ENCODE results near the gene KLHL11.
"Not testable (repeated sequence)": the region's sequence is repeated elsewhere in the genome, so short reads cannot be mapped to it uniquely, and the experiment has no call there.

The KLHL11 gene

GRCh38 chr17:41835214-41835799 is 29.9 kb downstream of the KLHL11 start:
- Histone ChIP-seq H3K27ac (peak overlapping the region; percentile 89 to 92), H3K36me3 (peaks cover 15 to 33% (median 26%) of the 10 kb centered on the region in 3 donors), H3K4me1 (peaks cover 0 to 18% (median 15%) of the 10 kb centered on the region in 4 donors), H3K9me3 (no peaks in the 10 kb centered on the region), H3K4me3 (peak overlapping the region; percentile 81 to 83), H3K27me3 (no peaks in the 10 kb centered on the region)
- TF ChIP-seq CTCF (IDR thresholded peaks at IDR 0.05): no peak
- DNase-seq: peak in 1 of 2 donors; percentile 48
- intact Hi-C loops (cut with DNase I; ENCODE audit: low total_unique reads): no loop called here

- H3K27me3 ChIP-seq; H3K4me3 ChIP-seq; H3K4me1 ChIP-seq; H3K27ac ChIP-seq; H3K9me3 ChIP-seq; intact Hi-C loops (cut with DNase I; ENCODE audit: low total_unique reads): not testable (repeated sequence)
- DNase-seq: peak in 1 of 2 donors; percentile 38
- H3K36me3 ChIP-seq: peaks cover 59 to 80% (median 79%) of the 10 kb centered on the region in 3 donors
These were observed 35.3 kb downstream of the KLHL11 start for GRCh38 chr17:41829961-41830360.

- Histone ChIP-seq H3K4me1 (no peaks in the 10 kb centered on the region), H3K27me3 (no peaks in the 10 kb centered on the region), H3K4me3 (no peak overlapping the region), H3K36me3 (peaks cover 46 to 63% (median 47%) of the 10 kb centered on the region in 3 donors), H3K27ac (no peak overlapping the region), H3K9me3 (no peaks in the 10 kb centered on the region)
- DNase-seq: no peak
- intact Hi-C loops (cut with DNase I; ENCODE audit: low total_unique reads): no loop called here
- TF ChIP-seq CTCF (IDR thresholded peaks at IDR 0.05): no peak
These were observed 39.9 kb downstream of the KLHL11 start for GRCh38 chr17:41825175-41825845.

GRCh38 chr17:41824086-41824485 is 41.1 kb downstream of the KLHL11 start:
- intact Hi-C loops (cut with DNase I; ENCODE audit: low total_unique reads): no loop called here
- no peak for TF ChIP-seq CTCF (IDR thresholded peaks at IDR 0.05)
- H3K4me3 ChIP-seq: no peak overlapping the region
- no peaks in the 10 kb centered on the region for H3K9me3 ChIP-seq
- H3K27me3 ChIP-seq: no peaks in the 10 kb centered on the region
- no peak for DNase-seq
- no peak overlapping the region for H3K27ac ChIP-seq
- peaks cover 35 to 57% (median 36%) of the 10 kb centered on the region in 3 donors for H3K36me3 ChIP-seq
- no peaks in the 10 kb centered on the region for H3K4me1 ChIP-seq

- Histone ChIP-seq H3K27me3 (no peaks in the 10 kb centered on the region), H3K27ac (no peak overlapping the region), H3K4me3 (no peak overlapping the region), H3K36me3 (peaks cover 30 to 54% (median 31%) of the 10 kb centered on the region in 3 donors), H3K4me1 (no peaks in the 10 kb centered on the region), H3K9me3 (no peaks in the 10 kb centered on the region)
- TF ChIP-seq CTCF (IDR thresholded peaks at IDR 0.05): no peak
- intact Hi-C loops (cut with DNase I; ENCODE audit: low total_unique reads): no loop called here
- DNase-seq: no peak
These were observed 41.6 kb downstream of the KLHL11 start for GRCh38 chr17:41823580-41823979.

- peaks cover 25 to 53% (median 26%) of the 10 kb centered on the region in 3 donors for H3K36me3 ChIP-seq
- no peaks in the 10 kb centered on the region for H3K9me3 ChIP-seq
- intact Hi-C loops (cut with DNase I; ENCODE audit: low total_unique reads): no loop called here
- no peaks in the 10 kb centered on the region for H3K27me3 ChIP-seq
- DNase-seq: no peak
- H3K4me1 ChIP-seq: no peaks in the 10 kb centered on the region
- no peak for TF ChIP-seq CTCF (IDR thresholded peaks at IDR 0.05)
- H3K27ac ChIP-seq: no peak overlapping the region
- H3K4me3 ChIP-seq: no peak overlapping the region
These were observed 42.1 kb downstream of the KLHL11 start for GRCh38 chr17:41823141-41823524.
